Right ventricle myocardium inferior (tissue), 1 donor: ENCODE measurements around the gene CLMN. TPM values are rescaled to one million over a fixed set of nuclear protein-coding genes. Genes with fewer than 3 reads are reported as not detected.

Source experiments
- ATAC-seq: fragments of 200-7000 bp; cut with Tn5 transposase; one replicate; pipeline ENCODE4 v1.9.1; 2020; ENCODE audit warnings: mild to moderate bottlenecking, moderate library complexity
- DNase-seq: peaks from one replicate; pipeline ENCODE4 v3.0.0; 2021; ENCODE audit errors: missing footprints
- intact Hi-C: fragments of 100-400 bp; cut with DNase I; formaldehyde crosslinking; loops from one replicate; pipeline ENCODE4 v1.11.0; 2022
- total RNA-seq: library from RNA; stranded (reverse); fragmentation: NEBNext Ultra II Directional; extraction: Animal tissue kit (Norgen Biotek cat#: 25700); gene quantifications from one replicate; pipeline ENCODE4 v1.2.1, GENCODE V29; 2021
- donor health status: DM: no; HTN: yes; CAD: no; lungs with severe emphysema.

The CLMN gene
- total RNA-seq, 1 donor from 2014 or later = 7.6 TPM

- intact Hi-C loops = loop anchor here (5.0 kb wide), 1 partner anchor 258 kb away; no protein-coding TSS in a partner anchor
- peak; percentile 31 for ATAC-seq
- DNase-seq = no peak
Observed at GRCh38 chr14:95174184-95174792, 145.4 kb downstream of the CLMN start.

GRCh38 chr14:95173518-95173917 lies 146.2 kb downstream of the CLMN start:
- no peak for ATAC-seq
- intact Hi-C loops = loop anchor here (5.0 kb wide), 1 partner anchor 259 kb away; no protein-coding TSS in a partner anchor
- no peak for DNase-seq

GRCh38 chr14:95167177-95167576 lies 152.5 kb downstream of the CLMN start:
- ATAC-seq (no peak), DNase-seq (no peak)
- intact Hi-C loops = no loop called here

- intact Hi-C loops = no loop called here
- ATAC-seq (no peak), DNase-seq (no peak)
Observed at GRCh38 chr14:95165517-95165916, 154.2 kb downstream of the CLMN start.

GRCh38 chr14:95164506-95164905 lies 155.2 kb downstream of the CLMN start:
- DNase-seq = no peak
- no peak for ATAC-seq
- intact Hi-C loops = loop anchor here (5.0 kb wide), 1 partner anchor 358 kb away; no protein-coding TSS in a partner anchor

GRCh38 chr14:95163666-95164065 lies 156.0 kb downstream of the CLMN start:
- ATAC-seq (no peak), DNase-seq (no peak)
- intact Hi-C loops = loop anchor here (5.0 kb wide), 1 partner anchor 359 kb away; no protein-coding TSS in a partner anchor

GRCh38 chr14:95163132-95163531 lies 156.6 kb downstream of the CLMN start:
- intact Hi-C loops = loop anchor here (5.0 kb wide), 1 partner anchor 359 kb away; no protein-coding TSS in a partner anchor
- ATAC-seq (no peak), DNase-seq (no peak)

- intact Hi-C loops = loop anchor here (5.0 kb wide), 1 partner anchor 360 kb away; no protein-coding TSS in a partner anchor
- DNase-seq (no peak), ATAC-seq (no peak)
Observed at GRCh38 chr14:95162641-95163040, 157.1 kb downstream of the CLMN start.

GRCh38 chr14:95157327-95158189 lies 162.2 kb downstream of the CLMN start, which contains the start of gene DICER1:
DICER1 (minus strand) TSS chr14:95157529; CDS start chr14:95133458, 24,071 bp downstream.
- peak; percentile 97 for DNase-seq
- peak; percentile 99 for ATAC-seq
- intact Hi-C loops = loop anchor here (2.0 kb wide), 1 partner anchor 103 kb away; no protein-coding TSS in a partner anchor

GRCh38 chr14:95157048-95157326 lies 162.7 kb downstream of the CLMN start:
- DNase-seq (no peak), ATAC-seq (peak; percentile 32)
- intact Hi-C loops = loop anchor here (2.0 kb wide), 1 partner anchor 104 kb away; no protein-coding TSS in a partner anchor

GRCh38 chr14:95156161-95157047 lies 163.3 kb downstream of the CLMN start:
- ATAC-seq (peak; percentile 14), DNase-seq (peak; percentile 78)
- intact Hi-C loops = loop anchor here (2.0 kb wide), 1 partner anchor 104 kb away; no protein-coding TSS in a partner anchor

GRCh38 chr14:95155045-95155444 lies 164.7 kb downstream of the CLMN start:
- intact Hi-C loops = no loop called here
- no peak for DNase-seq
- no peak for ATAC-seq

GRCh38 chr14:95153866-95154265 lies 165.8 kb downstream of the CLMN start:
- ATAC-seq = no peak
- no peak for DNase-seq
- intact Hi-C loops = no loop called here

- intact Hi-C loops = no loop called here
- ATAC-seq (no peak), DNase-seq (no peak)
Observed at GRCh38 chr14:95151561-95151960, 168.1 kb downstream of the CLMN start.

- intact Hi-C loops = no loop called here
- no peak for DNase-seq
- ATAC-seq = no peak
Observed at GRCh38 chr14:95150910-95151309, 168.8 kb downstream of the CLMN start.

GRCh38 chr14:95149441-95149840 lies 170.3 kb downstream of the CLMN start:
- DNase-seq = no peak
- intact Hi-C loops = no loop called here
- no peak for ATAC-seq

GRCh38 chr14:95147597-95147996 lies 172.1 kb downstream of the CLMN start:
- intact Hi-C loops = no loop called here
- ATAC-seq = no peak
- DNase-seq = no peak

GRCh38 chr14:95146079-95146771 lies 173.5 kb downstream of the CLMN start:
- DNase-seq (no peak), ATAC-seq (peak; percentile 3)
- intact Hi-C loops = no loop called here
